Measurements from ENCODE around the gene MPRIP.

DNA sequence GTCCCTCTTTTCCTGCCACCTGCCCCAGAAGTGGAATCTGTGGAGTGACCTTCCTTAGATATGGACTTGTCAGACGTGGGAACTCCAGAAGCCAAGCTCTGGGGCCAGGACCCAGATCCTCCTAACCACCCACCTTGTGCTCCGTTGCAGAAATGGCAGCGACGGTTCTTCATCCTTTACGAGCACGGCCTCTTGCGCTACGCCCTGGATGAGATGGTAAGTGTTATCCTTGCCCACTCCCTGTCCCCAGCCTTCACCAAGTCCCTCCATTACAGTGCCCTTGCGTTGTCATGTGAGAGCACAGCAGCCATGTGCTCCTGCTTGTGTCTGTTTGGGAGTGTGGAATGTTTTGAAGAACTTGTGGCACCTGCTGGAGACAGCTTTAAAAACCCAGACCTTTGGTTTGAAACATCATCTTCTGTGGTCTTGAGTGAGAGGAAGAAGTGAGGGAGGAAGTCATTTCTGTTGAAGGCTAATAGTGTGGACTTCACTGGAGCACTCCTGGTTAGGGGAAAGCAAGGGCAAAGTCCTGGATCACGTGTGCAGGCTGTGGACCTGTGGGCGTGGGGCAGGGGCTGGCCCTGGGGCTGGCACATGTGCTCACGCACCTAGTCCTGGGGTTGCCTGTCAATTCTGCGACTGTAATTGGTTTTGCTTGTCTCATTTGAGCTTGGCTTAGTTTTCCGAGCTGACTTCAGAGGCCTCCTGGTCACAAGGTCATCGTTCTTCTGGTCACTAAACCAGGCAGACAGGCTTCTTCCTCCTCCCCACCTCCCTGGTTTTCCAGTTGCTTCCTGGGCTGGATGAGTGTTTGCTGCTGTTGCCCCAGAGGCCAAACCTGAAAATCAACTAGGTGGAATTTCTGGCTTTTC, 35.8 kb downstream of the MPRIP start:
- TF ChIP-seq CSDC2 (CRISPR knock-in tag; IDR thresholded peaks at IDR 0.05) = no peak
- TF ChIP-seq ARNTL (CRISPR knock-in tag; IDR thresholded peaks at IDR 0.05; ENCODE audit: borderline replicate concordance, low read depth) = no peak
- no peak for TF ChIP-seq PPARA (CRISPR knock-in tag; IDR thresholded peaks at IDR 0.05; ENCODE audit: borderline replicate concordance)
- no peak for TF ChIP-seq ZFP30 (CRISPR knock-in tag; IDR thresholded peaks at IDR 0.05)
- TF ChIP-seq ZFP3 (CRISPR knock-in tag; IDR thresholded peaks at IDR 0.05) = no peak
- no peak for TF ChIP-seq TOX (CRISPR knock-in tag; IDR thresholded peaks at IDR 0.05; ENCODE audit: borderline replicate concordance)
- no peak for TF ChIP-seq RARB (CRISPR knock-in tag; IDR thresholded peaks at IDR 0.05)
- no peak for TF ChIP-seq ESRRG (CRISPR knock-in tag; IDR thresholded peaks at IDR 0.05)
- no peak for TF ChIP-seq SNAI2 (CRISPR knock-in tag; IDR thresholded peaks at IDR 0.05)
- TF ChIP-seq PATZ1 (CRISPR knock-in tag; IDR thresholded peaks at IDR 0.05; ENCODE audit: borderline replicate concordance) = no peak
- no peak for TF ChIP-seq POU6F1 (CRISPR knock-in tag; IDR thresholded peaks at IDR 0.05; ENCODE audit: borderline replicate concordance, low read depth)
- TF ChIP-seq ZNF8 (CRISPR knock-in tag; IDR thresholded peaks at IDR 0.05) = no peak
- TF ChIP-seq CREB5 (CRISPR knock-in tag; IDR thresholded peaks at IDR 0.05; ENCODE audit: low read depth) = no peak

Data from SK-N-SH treated with all-trans-retinoic acid at 6 μM for 48 hours (cell line).